GM21526 (cell line): ENCODE measurements around the gene FLT1.

Experiments used
- ATAC-seq: cut with Tn5 transposase; IDR thresholded peaks from one replicate; pipeline ENCODE4 v1.9.1; 2021; ENCODE audit warnings: moderate library complexity; ENCODE audit not compliant: unreplicated experiment, low FRiP score

Gene FLT1

DNA sequence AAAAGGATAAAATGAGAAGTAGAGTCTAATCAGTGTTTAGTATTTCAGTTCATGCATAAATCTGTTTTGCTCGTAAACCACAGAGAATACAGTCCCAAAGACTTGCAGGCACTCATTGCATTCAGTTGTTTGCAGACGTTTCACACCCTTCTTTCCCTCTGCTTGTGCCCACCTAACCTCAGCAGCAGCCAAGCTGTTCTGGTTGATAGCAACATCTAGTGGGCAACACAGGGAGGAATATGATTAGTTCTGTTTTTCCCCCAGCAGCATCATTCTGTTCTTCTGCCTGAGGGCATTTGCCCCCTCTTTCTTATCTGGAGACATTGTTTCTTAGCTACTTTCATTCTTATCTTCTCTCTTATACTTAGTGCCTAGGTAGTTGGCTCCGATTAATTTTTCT is 221.0 kb downstream of the FLT1 start:
- ATAC-seq: no peak

DNA sequence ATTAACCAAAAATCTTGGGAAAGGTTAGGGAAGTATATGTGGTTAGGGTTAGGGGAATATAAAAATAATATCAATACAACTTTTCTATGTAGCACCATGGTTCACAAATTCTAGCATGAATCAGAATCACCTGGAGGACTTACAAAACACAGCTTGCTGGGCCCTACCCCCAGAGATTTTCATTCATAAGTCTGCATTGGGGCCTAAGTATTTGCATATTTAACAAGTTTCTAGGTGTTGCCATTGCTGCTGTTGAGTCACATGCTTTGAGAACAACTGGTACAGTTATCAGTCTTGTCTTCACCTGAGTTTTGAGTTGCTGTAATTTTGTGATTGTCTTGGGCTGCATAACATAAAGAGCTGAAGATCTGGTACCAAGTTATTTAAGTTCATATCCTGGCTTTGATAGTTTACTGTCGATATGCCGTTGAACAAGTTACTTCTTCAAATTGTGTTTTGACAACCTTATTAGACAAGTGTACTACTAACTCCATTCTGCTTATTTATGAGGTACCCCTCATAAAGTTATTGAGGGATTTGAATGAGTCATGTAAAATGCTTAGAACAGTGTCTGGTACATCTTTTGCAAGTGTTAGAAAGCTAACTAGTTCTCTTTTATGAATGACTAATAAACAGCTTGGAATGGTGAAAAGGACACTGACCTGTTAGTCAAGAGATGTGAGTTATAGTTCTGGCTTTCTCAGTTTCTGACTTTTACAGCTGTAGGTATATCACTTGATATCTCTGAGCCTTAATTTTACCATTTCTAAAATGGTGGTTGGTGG is 223.7 kb downstream of the FLT1 start:
- ATAC-seq: no peak

DNA sequence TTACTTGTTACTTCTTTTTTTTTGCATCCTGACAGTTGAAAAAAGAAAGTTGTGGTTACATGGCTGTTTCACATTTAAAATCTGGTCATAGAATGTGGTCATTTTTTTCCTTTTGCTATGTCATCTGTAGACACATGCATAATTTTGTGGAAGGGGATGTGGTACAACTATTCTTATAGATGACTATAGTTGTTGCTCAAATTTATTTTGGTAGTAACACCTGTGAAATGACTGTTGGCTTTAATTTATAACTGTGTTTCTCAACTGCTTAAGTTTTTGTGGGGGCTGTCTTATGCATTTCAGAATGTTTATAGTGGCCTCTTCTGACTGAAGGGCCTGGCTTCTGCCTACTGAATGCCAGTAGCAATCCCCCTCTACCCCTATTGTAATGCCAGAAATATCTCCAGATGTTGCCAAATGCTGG is 226.1 kb downstream of the FLT1 start:
- ATAC-seq: peak; percentile 93

DNA sequence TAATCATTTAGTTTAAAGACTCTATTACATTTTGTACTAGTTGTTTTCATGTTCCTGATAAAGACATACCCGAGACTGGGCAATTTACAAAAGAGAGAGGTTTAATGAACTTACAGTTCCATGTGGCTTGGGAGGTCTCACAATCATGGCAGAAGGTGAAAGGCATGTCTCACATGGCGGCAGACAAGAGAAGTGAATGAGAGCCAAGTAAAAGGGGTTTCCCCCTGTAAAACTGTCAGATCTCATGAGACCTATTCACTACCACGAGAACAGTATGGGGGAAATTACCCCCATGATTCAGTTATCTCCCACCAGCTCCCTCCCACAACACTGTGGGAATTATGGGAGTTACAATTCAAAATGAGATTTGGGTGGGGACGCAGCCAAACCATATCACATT is 227.4 kb downstream of the FLT1 start:
- no peak for ATAC-seq

DNA sequence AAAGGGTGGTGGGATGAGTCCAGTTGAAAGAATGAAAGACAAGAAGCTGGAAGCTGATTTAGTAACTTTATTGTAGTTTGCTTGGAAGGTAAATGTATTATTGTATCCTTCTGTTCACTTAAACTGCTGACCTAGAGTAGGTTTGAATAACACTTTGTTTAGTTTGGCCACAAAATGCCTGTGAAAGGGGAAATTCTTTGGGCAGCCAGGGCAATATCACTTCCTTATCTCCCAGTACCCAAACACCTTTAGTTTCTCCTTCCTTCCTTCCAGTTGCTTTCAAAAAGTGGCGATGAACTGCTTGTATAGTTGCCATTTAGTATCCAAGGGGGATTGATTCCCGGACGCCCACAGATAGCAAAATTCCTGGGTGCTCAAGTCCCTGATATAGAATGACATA is 236.5 kb downstream of the FLT1 start:
- ATAC-seq: no peak

DNA sequence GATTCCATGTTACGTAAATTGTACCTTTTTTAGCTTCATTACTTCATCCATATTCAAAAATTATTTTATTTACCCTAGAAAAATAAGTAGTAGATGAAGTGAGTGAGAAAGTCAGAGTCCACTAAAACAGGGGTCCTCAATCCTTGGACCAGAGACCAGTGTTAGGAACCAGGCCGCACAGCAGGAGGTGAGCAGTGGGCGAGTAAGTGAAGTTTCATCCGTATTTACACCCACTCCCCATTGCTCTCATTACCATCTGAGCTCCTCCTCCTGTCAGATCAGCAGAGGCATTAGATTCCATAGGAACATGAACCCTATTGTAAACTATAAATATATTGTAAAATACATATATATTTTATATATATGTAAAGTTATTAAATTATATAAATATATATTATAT is 237.6 kb downstream of the FLT1 start:
- no peak for ATAC-seq

DNA sequence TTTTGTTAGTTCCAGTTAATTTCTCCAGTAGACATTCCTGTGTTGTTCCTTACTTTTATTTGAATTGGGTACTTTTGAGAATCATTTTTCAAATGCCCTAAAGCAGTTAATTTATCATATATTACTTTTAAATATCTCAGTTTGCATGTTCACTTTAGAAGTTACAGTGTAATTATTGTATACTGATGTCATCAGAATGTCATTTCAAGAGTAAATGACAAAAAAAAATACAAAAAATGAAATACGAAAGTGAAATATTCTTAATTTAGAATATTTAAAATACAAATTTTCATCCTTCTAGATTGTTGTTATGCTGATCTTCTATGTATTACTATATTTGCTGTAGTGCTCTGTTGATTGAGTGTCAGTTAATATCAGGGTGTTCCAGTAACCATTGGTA is 242.4 kb downstream of the FLT1 start:
- ATAC-seq: no peak

DNA sequence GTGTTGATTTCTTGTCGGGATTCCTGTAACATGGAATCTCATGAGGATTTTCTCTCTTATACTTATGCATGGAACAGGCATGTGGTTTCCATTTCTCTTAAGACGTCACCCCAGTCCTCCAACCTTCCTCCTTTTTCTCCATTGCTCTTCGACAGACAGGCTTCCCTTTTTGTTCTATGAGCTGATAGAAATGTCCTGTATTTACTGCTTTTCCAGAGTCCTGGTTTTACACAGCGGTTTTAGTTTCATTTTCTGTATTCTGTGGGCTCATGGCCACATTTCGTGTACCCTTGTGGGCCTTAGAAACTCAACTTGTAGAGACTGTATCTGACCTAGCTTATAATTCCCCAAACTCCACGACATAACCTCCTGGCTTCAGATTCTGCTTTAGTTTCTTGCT is 243.5 kb downstream of the FLT1 start:
- ATAC-seq: no peak

DNA sequence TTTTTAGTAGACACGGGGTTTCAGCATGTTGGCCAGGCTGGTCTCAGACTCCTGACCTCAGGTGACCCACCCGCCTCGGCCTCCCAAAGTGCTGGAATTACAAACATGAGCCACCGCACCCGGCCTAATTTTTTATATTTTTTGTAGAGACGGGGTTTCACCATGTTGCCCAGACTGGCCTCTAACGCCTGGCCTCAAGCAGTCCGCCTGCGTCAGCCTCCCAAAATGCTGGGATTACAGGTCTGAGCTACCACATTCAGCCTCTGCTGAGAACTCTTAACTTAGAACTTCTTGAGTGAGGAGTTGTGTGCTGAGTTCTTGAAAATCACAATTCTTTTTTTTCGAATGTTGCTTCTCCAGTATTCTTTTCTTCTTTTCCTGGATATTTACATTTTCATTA is 244.4 kb downstream of the FLT1 start:
- no peak for ATAC-seq
